Neural progenitor cell (in vitro differentiated cells): ENCODE data around the gene ZSCAN32.

ENCODE experiments used
- CTCF ChIP-seq: fragments of 200-600 bp; sonication (generic); IDR thresholded peaks from 2 replicates; pipeline ENCODE4 v1.5.1; 2017; ENCODE audit warnings: antibody characterized with exemption, mild to moderate bottlenecking
- EZH2 ChIP-seq: fragments of 200-600 bp; sonication (generic); IDR thresholded peaks from 2 replicates; pipeline ENCODE4 v1.6.1; 2017; ENCODE audit warnings: antibody characterized with exemption, mild to moderate bottlenecking, moderate library complexity
- EZH2phosphoT487 ChIP-seq: fragments of 200-600 bp; sonication (generic); IDR thresholded peaks from 2 replicates; pipeline ENCODE4 v1.6.1; 2017; ENCODE audit warnings: antibody characterized with exemption

- TF ChIP-seq CTCF (no peak), EZH2 (no peak), EZH2phosphoT487 (no peak)
These were observed 35.9 kb downstream of the ZSCAN32 start for GRCh38 chr16:3364774-3365427.
